NCI-H1694 treated with DMSO at 0.1 percent for 48 hours (cell line): ENCODE results near the gene RNF114.
"Not testable (repeated sequence)": the region's sequence is repeated elsewhere in the genome, so short reads cannot be mapped to it uniquely, and the experiment has no call there.

Source experiments
- DNase-seq: peaks from one replicate; lab custom pipeline; 2025; lab: John Stamatoyannopoulos, UW

RNF114 gene

GRCh38 chr20:49985617-49986016 lies 49.4 kb downstream of the RNF114 start:
- no peak for DNase-seq

GRCh38 chr20:49986049-49986448 lies 49.9 kb downstream of the RNF114 start:
- DNase-seq = no peak

GRCh38 chr20:49987015-49987867 lies 51.0 kb downstream of the RNF114 start:
- DNase-seq = no peak

- DNase-seq = no peak
Observed at GRCh38 chr20:49987868-49988690, 51.9 kb downstream of the RNF114 start.

- no peak for DNase-seq
Observed at GRCh38 chr20:49989234-49990065, 53.3 kb downstream of the RNF114 start.

- DNase-seq = no peak
Observed at GRCh38 chr20:49990271-49990720, 54.1 kb downstream of the RNF114 start.

GRCh38 chr20:49993301-49993751 lies 57.1 kb downstream of the RNF114 start:
- DNase-seq = no peak

GRCh38 chr20:49995586-49995985 lies 59.4 kb downstream of the RNF114 start:
- no peak for DNase-seq

- not testable (repeated sequence) for DNase-seq
Observed at GRCh38 chr20:49998478-49999188, 62.4 kb downstream of the RNF114 start.

GRCh38 chr20:49999329-49999728 lies 63.1 kb downstream of the RNF114 start:
- DNase-seq = no peak

- DNase-seq = not testable (repeated sequence)
Observed at GRCh38 chr20:50000548-50001222, 64.5 kb downstream of the RNF114 start.

GRCh38 chr20:50001784-50002311 lies 65.7 kb downstream of the RNF114 start:
- no peak for DNase-seq

- no peak for DNase-seq
Observed at GRCh38 chr20:50003253-50003656, 67.1 kb downstream of the RNF114 start.
